VCaP (cell line): ENCODE data around the gene TCN1.
"Not testable (repeated sequence)": the region's sequence is repeated elsewhere in the genome, so short reads cannot be mapped to it uniquely, and the experiment has no call there.

Source experiments
- H3K27ac ChIP-seq: fragments of 450-650 bp; 2 replicates; pipeline ENCODE4 v1.5.1; 2017
- CTCF ChIP-seq: fragments of 450-650 bp; conservative IDR thresholded peaks from 2 replicates; pipeline ENCODE4 v1.5.1; 2017; ENCODE audit warnings: mild to moderate bottlenecking, moderate library complexity

TCN1 gene

GRCh38 chr11:59891781-59892181 is 25.5 kb upstream of the TCN1 start:
- TF ChIP-seq CTCF, result no peak
- H3K27ac ChIP-seq, result no peak overlapping the region

- H3K27ac ChIP-seq, result not testable (repeated sequence)
Measured at GRCh38 chr11:59887156-59887555, 20.9 kb upstream of the TCN1 start.

GRCh38 chr11:59883597-59883996 is 17.3 kb upstream of the TCN1 start:
- no peak for TF ChIP-seq CTCF
- H3K27ac ChIP-seq, result no peak overlapping the region

- TF ChIP-seq CTCF, result no peak
- no peak overlapping the region for H3K27ac ChIP-seq
Measured at GRCh38 chr11:59879567-59879966, 13.3 kb upstream of the TCN1 start.

- no peak within 1 kb of the TSS for H3K27ac ChIP-seq
- TF ChIP-seq CTCF, result no peak
Measured at GRCh38 chr11:59878575-59878974, 12.3 kb upstream of the TCN1 start, which contains the start of gene OOSP3. TSS of gene OOSP3 (plus strand) at chr11:59878782. CDS start at chr11:59878809, 27 bp downstream.

- no peak for TF ChIP-seq CTCF
- no peak overlapping the region for H3K27ac ChIP-seq
Measured at GRCh38 chr11:59877784-59878183, 11.5 kb upstream of the TCN1 start.

- no peak for TF ChIP-seq CTCF
- H3K27ac ChIP-seq, result peak overlapping the region; percentile 9; the same call in 1 of the 2 replicates
Measured at GRCh38 chr11:59877325-59877724, 11.0 kb upstream of the TCN1 start.

GRCh38 chr11:59875856-59876519 is 9.7 kb upstream of the TCN1 start:
- no peak overlapping the region for H3K27ac ChIP-seq
- TF ChIP-seq CTCF, result no peak
